SK-N-SH (cell line): ENCODE results near the gene MXD3. TPM values are rescaled to one million over a fixed set of nuclear protein-coding genes. Genes with fewer than 3 reads are reported as not detected.

Source experiments
- CTCF ChIA-PET: fragments of 300-600, 350-600 bp; formaldehyde crosslinking; extraction: SDS; loops from one replicate; lab custom pipeline; 2021; lab: Yijun Ruan, JAX
- POLR2A ChIA-PET: fragments of 350-600 bp; sonication (Branson Sonifier 250); formaldehyde crosslinking; extraction: SDS; loops from one replicate; lab custom pipeline; 2020; ENCODE audit warnings: antibody characterized with exemption, inconsistent platforms; lab: Yijun Ruan, JAX
- DNase-seq: peaks from one replicate; pipeline ENCODE4 v3.0.0; 2012
- H2AFZ ChIP-seq: fragments of 200-600 bp; sonication (generic); 2 replicates; pipeline ENCODE4 v1.8.1; 2016; ENCODE audit warnings: antibody characterized with exemption, mild to moderate bottlenecking, low read depth
- H3F3A ChIP-seq: fragments of 200-600 bp; sonication (generic); replicated peaks from 2 replicates; pipeline ENCODE3; 2016; ENCODE audit warnings: antibody characterized with exemption, mild to moderate bottlenecking; ENCODE audit not compliant: insufficient read depth
- H3K27ac ChIP-seq, 2 experiments: fragments of 200-500 bp in 1 of 2; fragments of 200-600 bp in 1 of 2; sonication (Bioruptor generic) in 1 of 2; sonication (generic), shearing (Covaris generic) in 1 of 2; 2 replicates each; pipeline versions ENCODE4 v1.5.1 to v1.6.1; 2014 to 2016; ENCODE audit warnings: low read depth in 2 of 2, inconsistent platforms in 1 of 2, low read length in 1 of 2, mild to moderate bottlenecking in 1 of 2, mixed read lengths in 1 of 2
- H3K27me3 ChIP-seq: fragments of 200-600 bp; sonication (generic), shearing (Covaris generic); 2 replicates; pipeline ENCODE4 v1.6.1; 2016; ENCODE audit warnings: mixed run types; ENCODE audit not compliant: insufficient read depth
- H3K36me3 ChIP-seq, 2 experiments: fragments of 200-500 bp in 1 of 2; fragments of 200-600 bp in 1 of 2; sonication (Bioruptor generic) in 1 of 2; sonication (generic) in 1 of 2; replicated peaks in 1 of 2; 2 replicates each; pipeline versions ENCODE3 to v1.5.1; 2014 to 2016; ENCODE audit warnings: low read length in 1 of 2, mild to moderate bottlenecking in 1 of 2; ENCODE audit not compliant: insufficient read depth in 2 of 2, control insufficient read depth in 1 of 2
- H3K4me1 ChIP-seq, 2 experiments: fragments of 200-500 bp in 1 of 2; fragments of 200-600 bp in 1 of 2; sonication (Bioruptor generic) in 1 of 2; sonication (generic), shearing (Covaris generic) in 1 of 2; 2 replicates each; pipeline versions ENCODE4 v1.5.1 to v1.6.1; 2014 to 2016; ENCODE audit warnings: low read depth in 1 of 2, low read length in 1 of 2, mixed run types in 1 of 2; ENCODE audit not compliant: insufficient read depth in 2 of 2, control insufficient read depth in 1 of 2
- H3K4me2 ChIP-seq: fragments of 200-600 bp; sonication (generic), shearing (Covaris generic); 2 replicates; pipeline ENCODE4 v1.6.1; 2017; ENCODE audit warnings: mixed run types
- H3K4me3 ChIP-seq, 2 experiments: fragments of 200-500 bp in 1 of 2; fragments of 200-600 bp in 1 of 2; sonication (Bioruptor generic) in 1 of 2; sonication (generic), shearing (Covaris generic) in 1 of 2; 2 replicates each; pipeline versions ENCODE4 v1.5.1 to v1.8.1; 2014 to 2016; ENCODE audit warnings: low read depth in 2 of 2, inconsistent platforms in 1 of 2, low read length in 1 of 2, mild to moderate bottlenecking in 1 of 2, mixed read lengths in 1 of 2, moderate library complexity in 1 of 2
- H3K79me2 ChIP-seq: fragments of 200-600 bp; sonication (generic); 2 replicates; pipeline ENCODE4 v1.8.1; 2017; ENCODE audit warnings: mild to moderate bottlenecking; ENCODE audit not compliant: insufficient read depth
- H3K9ac ChIP-seq: fragments of 200-600 bp; sonication (generic); 2 replicates; pipeline ENCODE4 v1.6.1; 2017; ENCODE audit warnings: mixed run types
- H3K9me2 ChIP-seq: fragments of 200-600 bp; sonication (generic); 2 replicates; pipeline ENCODE4 v1.6.1; 2017; ENCODE audit warnings: mixed run types
- H3K9me3 ChIP-seq: fragments of 200-600 bp; sonication (generic); 2 replicates; pipeline ENCODE4 v1.6.1; 2017; ENCODE audit warnings: mixed run types, mild to moderate bottlenecking, moderate library complexity
- H4K20me1 ChIP-seq: fragments of 200-600 bp; sonication (generic); 2 replicates; pipeline ENCODE4 v1.6.1; 2017; ENCODE audit warnings: mild to moderate bottlenecking, mixed run types; ENCODE audit not compliant: insufficient read depth
- FOXJ3 ChIP-seq: sonication (generic); formaldehyde crosslinking; IDR thresholded peaks from 2 replicates; pipeline ENCODE4 v1.5.1; 2020; ENCODE audit warnings: mild to moderate bottlenecking, missing genetic modification reagents
- NRF1 ChIP-seq: IDR thresholded peaks from 2 replicates; pipeline ENCODE4 v1.6.1; 2012; ENCODE audit warnings: low read depth, mild to moderate bottlenecking, low read length
- RFX5 ChIP-seq: IDR thresholded peaks from 2 replicates; pipeline ENCODE4 v1.6.1; 2012; ENCODE audit warnings: mild to moderate bottlenecking, improper control_type of control experiment, low read length
- SIN3A ChIP-seq: IDR thresholded peaks from 2 replicates; pipeline ENCODE4 v1.6.1; 2012; ENCODE audit warnings: low read depth, mild to moderate bottlenecking, low read length, moderate library complexity, borderline replicate concordance
- WGBS: methylation state at CpG from one replicate; pipeline ENCODE4 v1.1.6; 2017; ENCODE audit warnings: low lambda C conversion rate; 5-methylcytosine and 5-hydroxymethylcytosine counted together
- polyA plus RNA-seq, 3 experiments: library from polyadenylated mRNA; depleted of rRNA; stranded (reverse); fragments of >200 nt; gene quantifications; 2 replicates each; pipeline ENCODE4 v1.2.3, GENCODE V29; 2012
- TF ChIP-seq, protein P1 (sequence below): IDR thresholded peaks from 2 replicates; pipeline ENCODE4 v1.4.0; 2012; ENCODE audit warnings: low read depth, borderline replicate concordance
- TF ChIP-seq, protein P2 (sequence below): fragments of 150-350 bp; IDR thresholded peaks from 2 replicates; pipeline ENCODE4 v1.6.1; 2016; ENCODE audit warnings: mild to moderate bottlenecking, low read depth, low read length
- TF ChIP-seq, protein P3 (sequence below): IDR thresholded peaks from 2 replicates; pipeline ENCODE4 v1.6.1; 2012; ENCODE audit warnings: mild to moderate bottlenecking, low read depth, low read length, moderate library complexity

Gene MXD3
- polyA plus RNA-seq, 1 of the 3 experiments (the other 2 are of a cell fraction) = 22.6 TPM

GRCh38 chr5:177310757-177311391, 824 bp downstream of the MXD3 start:
- Histone ChIP-seq H3K9me3 (no peaks in the 10 kb centered on the region), H3K4me1 (peaks cover 4 to 25% of the 10 kb centered on the region in 2 experiments; a peak in 1 of 4 replicates), H3K9me2 (no peaks in the 10 kb centered on the region), H3F3A (peaks cover 18% of the 10 kb centered on the region), H3K4me3 (peak overlapping the region; percentile 59 to 84), H3K79me2 (peaks cover 57% of the 10 kb centered on the region), H3K9ac (peak overlapping the region; percentile 85; the same call in 1 of the 2 replicates), H3K27me3 (no peaks in the 10 kb centered on the region), H2AFZ (no peak overlapping the region), H4K20me1 (peaks cover 22% of the 10 kb centered on the region), H3K27ac (no peak overlapping the region), H3K4me2 (peak overlapping the region; percentile 100), H3K36me3 (peaks cover 7 to 16% of the 10 kb centered on the region in 2 experiments)
- TF ChIP-seq SIN3A (0 out of 2 replicates have a peak, but pooled peaks have one; percentile 47), FOXJ3 (CRISPR knock-in tag) (no peak)
- CTCF ChIA-PET = interaction anchor here (0.6 to 4.3 kb wide), 23 partner anchors 8 to 653 kb away, joined by 3 to 39 read pairs (median 7); partner anchors contain the start of genes DDX41 and LMAN2
- POLR2A ChIA-PET = interaction anchor here (1.2 kb wide), 1 partner anchor 115 kb away, joined by 4 read pairs; no protein-coding TSS in a partner anchor
- WGBS = 34% methylated on average over 12 of the region's 20 CpGs
- no peak for DNase-seq

- TF ChIP-seq, protein P1, sequence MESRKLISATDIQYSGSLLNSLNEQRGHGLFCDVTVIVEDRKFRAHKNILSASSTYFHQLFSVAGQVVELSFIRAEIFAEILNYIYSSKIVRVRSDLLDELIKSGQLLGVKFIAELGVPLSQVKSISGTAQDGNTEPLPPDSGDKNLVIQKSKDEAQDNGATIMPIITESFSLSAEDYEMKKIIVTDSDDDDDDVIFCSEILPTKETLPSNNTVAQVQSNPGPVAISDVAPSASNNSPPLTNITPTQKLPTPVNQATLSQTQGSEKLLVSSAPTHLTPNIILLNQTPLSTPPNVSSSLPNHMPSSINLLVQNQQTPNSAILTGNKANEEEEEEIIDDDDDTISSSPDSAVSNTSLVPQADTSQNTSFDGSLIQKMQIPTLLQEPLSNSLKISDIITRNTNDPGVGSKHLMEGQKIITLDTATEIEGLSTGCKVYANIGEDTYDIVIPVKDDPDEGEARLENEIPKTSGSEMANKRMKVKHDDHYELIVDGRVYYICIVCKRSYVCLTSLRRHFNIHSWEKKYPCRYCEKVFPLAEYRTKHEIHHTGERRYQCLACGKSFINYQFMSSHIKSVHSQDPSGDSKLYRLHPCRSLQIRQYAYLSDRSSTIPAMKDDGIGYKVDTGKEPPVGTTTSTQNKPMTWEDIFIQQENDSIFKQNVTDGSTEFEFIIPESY = no peak
- TF ChIP-seq, protein P2, sequence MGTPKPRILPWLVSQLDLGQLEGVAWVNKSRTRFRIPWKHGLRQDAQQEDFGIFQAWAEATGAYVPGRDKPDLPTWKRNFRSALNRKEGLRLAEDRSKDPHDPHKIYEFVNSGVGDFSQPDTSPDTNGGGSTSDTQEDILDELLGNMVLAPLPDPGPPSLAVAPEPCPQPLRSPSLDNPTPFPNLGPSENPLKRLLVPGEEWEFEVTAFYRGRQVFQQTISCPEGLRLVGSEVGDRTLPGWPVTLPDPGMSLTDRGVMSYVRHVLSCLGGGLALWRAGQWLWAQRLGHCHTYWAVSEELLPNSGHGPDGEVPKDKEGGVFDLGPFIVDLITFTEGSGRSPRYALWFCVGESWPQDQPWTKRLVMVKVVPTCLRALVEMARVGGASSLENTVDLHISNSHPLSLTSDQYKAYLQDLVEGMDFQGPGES = no peak
- no peak for TF ChIP-seq RFX5
- no peak for TF ChIP-seq SIN3A
- TF ChIP-seq, protein P3, sequence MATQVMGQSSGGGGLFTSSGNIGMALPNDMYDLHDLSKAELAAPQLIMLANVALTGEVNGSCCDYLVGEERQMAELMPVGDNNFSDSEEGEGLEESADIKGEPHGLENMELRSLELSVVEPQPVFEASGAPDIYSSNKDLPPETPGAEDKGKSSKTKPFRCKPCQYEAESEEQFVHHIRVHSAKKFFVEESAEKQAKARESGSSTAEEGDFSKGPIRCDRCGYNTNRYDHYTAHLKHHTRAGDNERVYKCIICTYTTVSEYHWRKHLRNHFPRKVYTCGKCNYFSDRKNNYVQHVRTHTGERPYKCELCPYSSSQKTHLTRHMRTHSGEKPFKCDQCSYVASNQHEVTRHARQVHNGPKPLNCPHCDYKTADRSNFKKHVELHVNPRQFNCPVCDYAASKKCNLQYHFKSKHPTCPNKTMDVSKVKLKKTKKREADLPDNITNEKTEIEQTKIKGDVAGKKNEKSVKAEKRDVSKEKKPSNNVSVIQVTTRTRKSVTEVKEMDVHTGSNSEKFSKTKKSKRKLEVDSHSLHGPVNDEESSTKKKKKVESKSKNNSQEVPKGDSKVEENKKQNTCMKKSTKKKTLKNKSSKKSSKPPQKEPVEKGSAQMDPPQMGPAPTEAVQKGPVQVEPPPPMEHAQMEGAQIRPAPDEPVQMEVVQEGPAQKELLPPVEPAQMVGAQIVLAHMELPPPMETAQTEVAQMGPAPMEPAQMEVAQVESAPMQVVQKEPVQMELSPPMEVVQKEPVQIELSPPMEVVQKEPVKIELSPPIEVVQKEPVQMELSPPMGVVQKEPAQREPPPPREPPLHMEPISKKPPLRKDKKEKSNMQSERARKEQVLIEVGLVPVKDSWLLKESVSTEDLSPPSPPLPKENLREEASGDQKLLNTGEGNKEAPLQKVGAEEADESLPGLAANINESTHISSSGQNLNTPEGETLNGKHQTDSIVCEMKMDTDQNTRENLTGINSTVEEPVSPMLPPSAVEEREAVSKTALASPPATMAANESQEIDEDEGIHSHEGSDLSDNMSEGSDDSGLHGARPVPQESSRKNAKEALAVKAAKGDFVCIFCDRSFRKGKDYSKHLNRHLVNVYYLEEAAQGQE = no peak
- TF ChIP-seq NRF1 = no peak
- TF ChIP-seq, all 33 proteins: peak for 0
- DNase-seq = no peak
- H3K9ac ChIP-seq = no peak overlapping the region
- ChIA-PET CTCF (interaction anchor here (0.6 to 4.3 kb wide), 38 partner anchors 8 to 653 kb away, joined by 3 to 39 read pairs (median 4); partner anchors contain the start of genes DDX41 and LMAN2), POLR2A (interaction anchor here (0.7 to 1.2 kb wide), 2 partner anchors 116 to 197 kb away, joined by 4 read pairs; no protein-coding TSS in a partner anchor)
- H3K4me1 ChIP-seq = peaks cover 4 to 30% of the 10 kb centered on the region in 2 experiments; a peak in 1 of 4 replicates
- peaks cover 27% of the 10 kb centered on the region for H4K20me1 ChIP-seq
- no peaks in the 10 kb centered on the region for H3K9me3 ChIP-seq
- H3K27ac ChIP-seq = no peak overlapping the region
- whole genome bisulfite sequencing = 88% methylated on average over 1 of the region's 13 CpGs
- peaks cover 12 to 20% of the 10 kb centered on the region in 2 experiments for H3K36me3 ChIP-seq
- peak overlapping the region; percentile 59 to 84; a peak in 2 of 4 replicates for H3K4me3 ChIP-seq
- peak overlapping the region; percentile 100 for H3K4me2 ChIP-seq
- peaks cover 18% of the 10 kb centered on the region for H3F3A ChIP-seq
- no peaks in the 10 kb centered on the region for H3K27me3 ChIP-seq
- H3K79me2 ChIP-seq = peaks cover 62% of the 10 kb centered on the region
- H2AFZ ChIP-seq = no peak overlapping the region
- H3K9me2 ChIP-seq = no peaks in the 10 kb centered on the region
Measured at GRCh38 chr5:177310332-177310731, 1.4 kb downstream of the MXD3 start.
